A549 treated with AZD2906 at 1 μM for 4 hours (cell line): ENCODE measurements around the gene CHM. TPM values are rescaled to one million over a fixed set of nuclear protein-coding genes. Genes with fewer than 3 reads are reported as not detected.

Experiments used
- total RNA-seq: library from RNA; stranded (reverse); fragments of 200-300 nt; extraction: Qiagen RNA extraction; gene quantifications from 5 replicates; pipeline ENCODE4 v1.2.3, GENCODE V29; 2022

CHM gene, protein sequence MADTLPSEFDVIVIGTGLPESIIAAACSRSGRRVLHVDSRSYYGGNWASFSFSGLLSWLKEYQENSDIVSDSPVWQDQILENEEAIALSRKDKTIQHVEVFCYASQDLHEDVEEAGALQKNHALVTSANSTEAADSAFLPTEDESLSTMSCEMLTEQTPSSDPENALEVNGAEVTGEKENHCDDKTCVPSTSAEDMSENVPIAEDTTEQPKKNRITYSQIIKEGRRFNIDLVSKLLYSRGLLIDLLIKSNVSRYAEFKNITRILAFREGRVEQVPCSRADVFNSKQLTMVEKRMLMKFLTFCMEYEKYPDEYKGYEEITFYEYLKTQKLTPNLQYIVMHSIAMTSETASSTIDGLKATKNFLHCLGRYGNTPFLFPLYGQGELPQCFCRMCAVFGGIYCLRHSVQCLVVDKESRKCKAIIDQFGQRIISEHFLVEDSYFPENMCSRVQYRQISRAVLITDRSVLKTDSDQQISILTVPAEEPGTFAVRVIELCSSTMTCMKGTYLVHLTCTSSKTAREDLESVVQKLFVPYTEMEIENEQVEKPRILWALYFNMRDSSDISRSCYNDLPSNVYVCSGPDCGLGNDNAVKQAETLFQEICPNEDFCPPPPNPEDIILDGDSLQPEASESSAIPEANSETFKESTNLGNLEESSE
- total RNA-seq, result 8.1 to 10.1 TPM (median 9.1 TPM) in 5 replicates

DNA sequence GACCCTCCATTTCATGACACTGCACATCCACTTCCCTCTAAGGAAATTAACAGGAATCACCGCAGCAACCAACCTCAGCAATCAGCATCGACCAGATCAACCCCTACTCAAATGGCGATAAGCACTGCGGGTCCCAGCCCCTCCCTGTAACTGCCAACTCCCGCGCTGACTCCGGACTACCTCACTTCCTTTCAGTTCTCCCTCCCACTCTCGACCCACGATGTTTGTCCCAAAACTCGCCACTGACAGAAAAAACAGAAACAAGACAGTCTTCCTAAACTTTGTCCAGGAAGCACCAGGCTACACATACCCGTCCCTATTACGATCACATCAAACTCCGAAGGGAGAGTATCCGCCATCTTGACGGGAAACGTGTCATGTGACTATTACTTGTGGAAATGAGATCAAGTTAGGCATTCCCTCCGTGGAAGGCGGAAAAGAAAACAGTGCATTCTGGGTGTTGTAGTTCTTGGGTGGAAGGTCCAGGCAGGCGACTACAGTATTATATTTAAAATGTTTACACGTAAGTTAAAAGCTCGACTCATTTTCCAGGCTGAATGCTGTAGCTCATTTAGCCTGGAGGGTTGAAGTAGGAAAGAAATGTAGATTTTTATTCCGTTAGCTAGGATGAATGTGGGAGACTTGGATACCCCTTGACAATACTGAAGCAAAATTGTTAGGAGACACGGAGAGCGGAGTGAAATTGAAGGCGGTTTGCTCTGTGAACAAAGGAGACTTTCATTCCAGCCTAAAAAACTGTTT lies at the start of gene CHM:
CHM (minus strand) TSS at position 385 of the 762 bp plus-strand sequence; CDS start at position 359, 26 bp downstream.

Other genes starting within 250 kb of the CHM start
- not detected in 5 replicates for gene DACH2, start 100.9 kb upstream of the CHM start, total RNA-seq